ENCODE measurements around the gene HIRA.
A peak's percentile ranks its signal among the peaks of the same experiment; 100 is the strongest.

The HIRA gene

GRCh38 chr22:19467912-19468311, 36.4 kb upstream of the HIRA start:
- TF ChIP-seq, protein P1, sequence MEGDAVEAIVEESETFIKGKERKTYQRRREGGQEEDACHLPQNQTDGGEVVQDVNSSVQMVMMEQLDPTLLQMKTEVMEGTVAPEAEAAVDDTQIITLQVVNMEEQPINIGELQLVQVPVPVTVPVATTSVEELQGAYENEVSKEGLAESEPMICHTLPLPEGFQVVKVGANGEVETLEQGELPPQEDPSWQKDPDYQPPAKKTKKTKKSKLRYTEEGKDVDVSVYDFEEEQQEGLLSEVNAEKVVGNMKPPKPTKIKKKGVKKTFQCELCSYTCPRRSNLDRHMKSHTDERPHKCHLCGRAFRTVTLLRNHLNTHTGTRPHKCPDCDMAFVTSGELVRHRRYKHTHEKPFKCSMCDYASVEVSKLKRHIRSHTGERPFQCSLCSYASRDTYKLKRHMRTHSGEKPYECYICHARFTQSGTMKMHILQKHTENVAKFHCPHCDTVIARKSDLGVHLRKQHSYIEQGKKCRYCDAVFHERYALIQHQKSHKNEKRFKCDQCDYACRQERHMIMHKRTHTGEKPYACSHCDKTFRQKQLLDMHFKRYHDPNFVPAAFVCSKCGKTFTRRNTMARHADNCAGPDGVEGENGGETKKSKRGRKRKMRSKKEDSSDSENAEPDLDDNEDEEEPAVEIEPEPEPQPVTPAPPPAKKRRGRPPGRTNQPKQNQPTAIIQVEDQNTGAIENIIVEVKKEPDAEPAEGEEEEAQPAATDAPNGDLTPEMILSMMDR (IDR thresholded peaks at IDR 0.05; ENCODE audit: low read depth, low read length), result no peak
- H3K4me3 ChIP-seq (replicated peaks in 1 of 2; ENCODE audit: low read depth in 2 of 2, low read length in 2 of 2), result no peak overlapping the region
- DNase-seq (ENCODE audit: low read depth in 2 of 2), result no peak

DNA sequence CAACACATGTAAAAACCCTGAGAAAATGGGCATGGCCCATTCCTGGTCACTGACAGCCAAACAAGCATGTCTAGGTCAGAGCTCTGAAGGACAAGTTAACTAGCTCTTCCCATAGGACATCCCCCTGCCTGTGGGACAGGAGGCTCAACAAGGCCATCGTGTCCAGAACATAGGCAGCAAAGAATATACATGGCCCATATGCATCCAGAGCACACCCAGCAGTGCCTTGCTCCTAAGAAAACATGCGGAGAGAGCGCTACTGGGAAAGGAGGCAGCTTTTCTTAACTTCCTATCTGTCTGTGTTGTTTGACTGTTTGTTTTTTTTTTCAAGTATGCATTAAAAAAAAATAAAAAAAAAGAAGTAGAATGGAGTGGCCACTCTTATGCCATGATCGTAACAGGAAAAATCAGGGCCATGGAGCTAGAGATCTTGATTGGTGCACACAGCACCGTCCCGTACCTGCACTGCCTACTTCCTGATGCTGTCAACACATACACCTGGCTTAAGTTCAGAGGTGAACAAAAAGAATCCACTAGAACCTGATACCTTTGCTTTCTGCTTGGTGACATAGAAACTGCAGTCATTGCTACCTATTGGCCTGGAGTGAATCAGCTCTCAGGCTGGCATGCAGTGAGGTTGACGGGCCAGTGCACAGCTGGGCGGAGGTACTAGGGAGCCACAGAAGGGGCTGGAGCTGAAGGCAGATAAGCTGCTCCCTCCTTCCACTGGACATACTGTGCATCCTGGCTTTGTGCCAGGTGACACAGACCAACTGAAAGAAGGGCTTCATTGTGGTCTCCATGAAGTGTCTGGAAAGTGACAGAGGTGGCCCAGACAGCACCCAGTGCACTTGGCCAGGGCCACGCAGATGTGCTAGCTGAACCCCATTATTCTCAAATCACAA, 35.6 kb upstream of the HIRA start:
- TF ChIP-seq, protein P1 (IDR thresholded peaks at IDR 0.05; ENCODE audit: low read depth, low read length), result no peak
- no peak overlapping the region for H3K4me3 ChIP-seq (replicated peaks in 1 of 2; ENCODE audit: low read depth in 2 of 2, low read length in 2 of 2)
- no peak for DNase-seq (ENCODE audit: low read depth in 2 of 2)

GRCh38 chr22:19466126-19466716, 34.7 kb upstream of the HIRA start:
- no peak for DNase-seq (ENCODE audit: low read depth in 2 of 2)
- H3K4me3 ChIP-seq (replicated peaks in 1 of 2; ENCODE audit: low read depth in 2 of 2, low read length in 2 of 2), result no peak overlapping the region
- TF ChIP-seq, protein P1 (IDR thresholded peaks at IDR 0.05; ENCODE audit: low read depth, low read length), result no peak

DNA sequence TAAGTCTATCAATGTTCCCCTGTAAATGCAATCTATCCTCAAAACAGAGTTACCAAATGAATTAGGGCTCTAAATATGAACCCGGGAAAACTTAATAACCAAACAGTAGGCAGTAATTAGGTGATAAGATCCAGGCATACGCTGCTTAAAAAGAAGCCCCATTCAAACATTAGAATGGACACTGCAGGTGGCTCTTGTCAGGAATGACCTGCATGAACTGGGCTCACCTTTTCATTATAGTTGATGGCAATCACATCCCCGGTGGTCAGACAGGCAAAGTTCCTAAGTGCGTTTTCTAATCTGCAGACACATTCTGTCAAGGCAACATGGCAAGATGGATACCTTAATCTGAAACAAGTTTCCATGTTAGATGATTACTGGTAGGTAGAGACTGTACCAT, 33.4 kb upstream of the HIRA start:
- no peak for DNase-seq (ENCODE audit: low read depth in 2 of 2)
- TF ChIP-seq, protein P1 (IDR thresholded peaks at IDR 0.05; ENCODE audit: low read depth, low read length), result no peak
- no peak overlapping the region for H3K4me3 ChIP-seq (replicated peaks in 1 of 2; ENCODE audit: low read depth in 2 of 2, low read length in 2 of 2)

- no peak overlapping the region for H3K4me3 ChIP-seq (replicated peaks in 1 of 2; ENCODE audit: low read depth in 2 of 2, low read length in 2 of 2)
- TF ChIP-seq, protein P1 (IDR thresholded peaks at IDR 0.05; ENCODE audit: low read depth, low read length), result no peak
Measured at GRCh38 chr22:19464546-19464945, 33.0 kb upstream of the HIRA start.

GRCh38 chr22:19463491-19464469, 32.2 kb upstream of the HIRA start:
- no peak overlapping the region for H3K4me3 ChIP-seq (replicated peaks in 1 of 2; ENCODE audit: low read depth in 2 of 2, low read length in 2 of 2)
- peak in 1 of 2 donors; percentile 35 for DNase-seq (ENCODE audit: low read depth in 2 of 2)
- TF ChIP-seq, protein P1 (IDR thresholded peaks at IDR 0.05; ENCODE audit: low read depth, low read length), result no peak

More at GRCh38 chr22:19464546-19464945, 33.0 kb upstream of the HIRA start:
- DNase-seq (ENCODE audit: low read depth in 2 of 2), result no peak
